ENCODE results near the gene OSBPL5. TPM values are rescaled to one million over a fixed set of nuclear protein-coding genes. Genes with fewer than 3 reads are reported as not detected.

The OSBPL5 gene
- total RNA-seq, 3 donors from 2014 or later (not counting 1 experiment from before 2014, with no cell fraction given): 375 to 522 (median 377) TPM

GRCh38 chr11:3176487-3176886 lies 11.4 kb upstream of the OSBPL5 start:
- no peaks in the 10 kb centered on the region for H3K27me3 ChIP-seq (ENCODE audit: control insufficient read depth, insufficient read depth, low read length)
- H3K27ac ChIP-seq (ENCODE audit: low read length): no peak overlapping the region
- no peak for TF ChIP-seq CTCF (IDR thresholded peaks at IDR 0.05)
- ATAC-seq: no peak
- Mint-ChIP-seq H3K27ac (no peak overlapping the region), H3K36me3 (no peaks in the 10 kb centered on the region), H3K9me3 (peaks cover 0 to 5% of the 10 kb centered on the region in 2 donors), H3K4me1 (peaks cover 0 to 9% of the 10 kb centered on the region in 2 donors), H3K4me3 (no peak overlapping the region), H3K27me3 (ENCODE audit: low read depth in 2 of 2) (peaks cover 0 to 8% of the 10 kb centered on the region in 2 donors)
- intact Hi-C loops (cut with micrococcal nuclease): no loop called here
- H3K4me3 ChIP-seq (ENCODE audit: low read length): no peak overlapping the region
- no peaks in the 10 kb centered on the region for H3K36me3 ChIP-seq (ENCODE audit: control insufficient read depth, insufficient read depth, low read length)
- H3K4me1 ChIP-seq (ENCODE audit: control insufficient read depth, insufficient read depth, low read length): no peaks in the 10 kb centered on the region
- DNase-seq: no peak
- peaks cover 6% of the 10 kb centered on the region for H3K9me3 ChIP-seq (ENCODE audit: control insufficient read depth, insufficient read depth, low read length)

GRCh38 chr11:3175194-3175593 lies 10.1 kb upstream of the OSBPL5 start:
- ATAC-seq: no peak

GRCh38 chr11:3174387-3174786 lies 9.3 kb upstream of the OSBPL5 start:
- H3K27ac Mint-ChIP-seq: no peak overlapping the region
- peaks cover 6% of the 10 kb centered on the region for H3K4me1 ChIP-seq (ENCODE audit: control insufficient read depth, insufficient read depth, low read length)
- TF ChIP-seq CTCF (IDR thresholded peaks at IDR 0.05): no peak
- no peak overlapping the region for H3K4me3 ChIP-seq (ENCODE audit: low read length)
- WGBS (ENCODE audit: insufficient coverage): 92% methylated on average over 3 of the region's 3 CpGs
- peaks cover 6% of the 10 kb centered on the region for H3K9me3 ChIP-seq (ENCODE audit: control insufficient read depth, insufficient read depth, low read length)
- H3K9me3 Mint-ChIP-seq: peaks cover 0 to 5% of the 10 kb centered on the region in 2 donors
- no peak overlapping the region for H3K27ac ChIP-seq (ENCODE audit: low read length)
- peaks cover 5 to 17% of the 10 kb centered on the region in 2 donors for H3K4me1 Mint-ChIP-seq
- H3K36me3 Mint-ChIP-seq: no peaks in the 10 kb centered on the region
- H3K36me3 ChIP-seq (ENCODE audit: control insufficient read depth, insufficient read depth, low read length): no peaks in the 10 kb centered on the region
- DNase-seq (no peak), ATAC-seq (no peak)
- intact Hi-C loops (cut with micrococcal nuclease): no loop called here
- H3K4me3 Mint-ChIP-seq: no peak overlapping the region
- peaks cover 7% of the 10 kb centered on the region for H3K27me3 ChIP-seq (ENCODE audit: control insufficient read depth, insufficient read depth, low read length)
- H3K27me3 Mint-ChIP-seq (ENCODE audit: low read depth in 2 of 2): peaks cover 0 to 10% of the 10 kb centered on the region in 2 donors

More at GRCh38 chr11:3175194-3175593, 10.1 kb upstream of the OSBPL5 start:
- Mint-ChIP-seq H3K36me3 (no peaks in the 10 kb centered on the region), H3K4me1 (peaks cover 0 to 9% of the 10 kb centered on the region in 2 donors), H3K27me3 (ENCODE audit: low read depth in 2 of 2) (peaks cover 0 to 8% of the 10 kb centered on the region in 2 donors), H3K4me3 (no peak overlapping the region), H3K27ac (no peak overlapping the region), H3K9me3 (peaks cover 0 to 5% of the 10 kb centered on the region in 2 donors)
- peaks cover 3% of the 10 kb centered on the region for H3K27me3 ChIP-seq (ENCODE audit: control insufficient read depth, insufficient read depth, low read length)
- H3K27ac ChIP-seq (ENCODE audit: low read length): no peak overlapping the region
- peaks cover 6% of the 10 kb centered on the region for H3K9me3 ChIP-seq (ENCODE audit: control insufficient read depth, insufficient read depth, low read length)
- intact Hi-C loops (cut with micrococcal nuclease): no loop called here
- H3K4me1 ChIP-seq (ENCODE audit: control insufficient read depth, insufficient read depth, low read length): no peaks in the 10 kb centered on the region
- DNase-seq: no peak
- no peaks in the 10 kb centered on the region for H3K36me3 ChIP-seq (ENCODE audit: control insufficient read depth, insufficient read depth, low read length)
- H3K4me3 ChIP-seq (ENCODE audit: low read length): no peak overlapping the region
- TF ChIP-seq CTCF (IDR thresholded peaks at IDR 0.05): no peak

- Histone ChIP-seq H3K36me3 (ENCODE audit: control insufficient read depth, insufficient read depth, low read length) (no peaks in the 10 kb centered on the region), H3K9me3 (ENCODE audit: control insufficient read depth, insufficient read depth, low read length) (peaks cover 6% of the 10 kb centered on the region), H3K4me3 (ENCODE audit: low read length) (no peak overlapping the region), H3K27me3 (ENCODE audit: control insufficient read depth, insufficient read depth, low read length) (peaks cover 9% of the 10 kb centered on the region), H3K4me1 (ENCODE audit: control insufficient read depth, insufficient read depth, low read length) (peaks cover 12% of the 10 kb centered on the region), H3K27ac (ENCODE audit: low read length) (no peak overlapping the region)
- WGBS (ENCODE audit: insufficient coverage): 98% methylated on average over 2 of the region's 2 CpGs
- no peak for TF ChIP-seq CTCF (IDR thresholded peaks at IDR 0.05)
- intact Hi-C loops (cut with micrococcal nuclease): no loop called here
- peaks cover 0 to 14% of the 10 kb centered on the region in 2 donors for H3K27me3 Mint-ChIP-seq (ENCODE audit: low read depth in 2 of 2)
- no peaks in the 10 kb centered on the region for H3K36me3 Mint-ChIP-seq
- peaks cover 0 to 5% of the 10 kb centered on the region in 2 donors for H3K9me3 Mint-ChIP-seq
- ATAC-seq (no peak), DNase-seq (no peak)
- H3K27ac Mint-ChIP-seq: no peak overlapping the region
- no peak overlapping the region for H3K4me3 Mint-ChIP-seq
- peaks cover 5 to 23% of the 10 kb centered on the region in 2 donors for H3K4me1 Mint-ChIP-seq
Measured at GRCh38 chr11:3173795-3174194, 8.7 kb upstream of the OSBPL5 start.
